HEK293 (cell line): ENCODE data around the gene FGF12.

Source experiments
- CTCF ChIP-seq: fragments of 450-650 bp; formaldehyde crosslinking; IDR thresholded peaks from 2 replicates; pipeline ENCODE4 v1.5.1; 2016; ENCODE audit warnings: missing biosample characterization, missing genetic modification characterization
- HOXA7 ChIP-seq: sonication (generic); formaldehyde crosslinking; IDR thresholded peaks from 2 replicates; pipeline ENCODE4 v1.8.1; 2022; ENCODE audit warnings: missing genetic modification reagents, borderline replicate concordance
- ZBTB1 ChIP-seq: fragments of 450-650 bp; formaldehyde crosslinking; IDR thresholded peaks from 2 replicates; pipeline ENCODE4 v1.5.1; 2016; ENCODE audit warnings: missing biosample characterization, missing genetic modification characterization

GRCh38 chr3:192317564-192317963, 409.8 kb downstream of the FGF12 start:
- TF ChIP-seq ZBTB1 (no peak), CTCF (tag by site-specific recombination) (no peak), HOXA7 (CRISPR knock-in tag) (no peak)
